MM.1S (cell line): ENCODE results near the gene ZNF154.

Experiments
- DNase-seq: peaks from one replicate; pipeline ENCODE4 v3.0.0-alpha.2; 2015
- H2AFZ ChIP-seq: fragments of 300-600 bp; sonication (generic); 2 replicates; pipeline ENCODE4 v1.6.0; 2016; ENCODE audit warnings: antibody characterized with exemption, low read length
- H3F3A ChIP-seq: fragments of 300-600 bp; sonication (generic); 2 replicates; pipeline ENCODE4 v1.6.1; 2016; ENCODE audit warnings: mild to moderate bottlenecking, antibody characterized with exemption, low read length, moderate library complexity, mixed read lengths; ENCODE audit not compliant: insufficient read depth
- H3K27ac ChIP-seq: fragments of 300-600 bp; sonication (generic); 2 replicates; pipeline ENCODE4 v1.5.1; 2016; ENCODE audit warnings: mild to moderate bottlenecking, low read length
- H3K27me3 ChIP-seq: fragments of 300-600 bp; sonication (generic); replicated peaks from 2 replicates; pipeline ENCODE4 v1.6.0; 2016; ENCODE audit warnings: low read length; ENCODE audit not compliant: insufficient read depth
- H3K36me3 ChIP-seq: fragments of 300-600 bp; sonication (generic); replicated peaks from 2 replicates; pipeline ENCODE4 v1.6.1; 2016; ENCODE audit warnings: mild to moderate bottlenecking, low read length, mixed read lengths; ENCODE audit not compliant: insufficient read depth
- H3K4me1 ChIP-seq: fragments of 300-600 bp; sonication (generic); 2 replicates; pipeline ENCODE4 v1.6.1; 2016; ENCODE audit warnings: low read length, mixed read lengths
- H3K4me2 ChIP-seq: fragments of 300-600 bp; sonication (generic); 2 replicates; pipeline ENCODE4 v1.6.0; 2016; ENCODE audit warnings: low read depth, low read length
- H3K4me3 ChIP-seq: fragments of 300-600 bp; sonication (generic); 2 replicates; pipeline ENCODE4 v1.5.1; 2016; ENCODE audit warnings: low read length, mixed read lengths
- H3K79me2 ChIP-seq: fragments of 300-600 bp; sonication (generic); 2 replicates; pipeline ENCODE4 v1.6.1; 2016; ENCODE audit warnings: mixed run types, low read length, mixed read lengths
- H3K9ac ChIP-seq: fragments of 300-600 bp; sonication (generic); 2 replicates; pipeline ENCODE4 v1.6.1; 2016; ENCODE audit warnings: low read length, mixed read lengths
- H3K9me2 ChIP-seq: fragments of 300-600 bp; sonication (generic); replicated peaks from 2 replicates; pipeline ENCODE4 v1.6.1; 2016; ENCODE audit warnings: mild to moderate bottlenecking, low read length, mixed read lengths; ENCODE audit not compliant: insufficient read depth
- H3K9me3 ChIP-seq: fragments of 300-600 bp; sonication (generic); replicated peaks from 2 replicates; pipeline ENCODE4 v1.6.1; 2016; ENCODE audit warnings: mild to moderate bottlenecking, low read length, mixed read lengths; ENCODE audit not compliant: insufficient read depth
- H4K20me1 ChIP-seq: fragments of 300-600 bp; sonication (generic); 2 replicates; pipeline ENCODE4 v1.6.1; 2016; ENCODE audit warnings: mild to moderate bottlenecking, low read length, moderate library complexity, mixed read lengths; ENCODE audit not compliant: insufficient read depth
- CTCF ChIP-seq: fragments of 300-600 bp; sonication (generic); IDR thresholded peaks from 2 replicates; pipeline ENCODE4 v1.5.1; 2016; ENCODE audit warnings: antibody characterized with exemption, low read length, mixed read lengths
- EZH2 ChIP-seq: fragments of 300-600 bp; sonication (generic); optimal IDR thresholded peaks from 2 replicates; pipeline ENCODE3; 2017; ENCODE audit warnings: low read depth, mild to moderate bottlenecking, antibody characterized with exemption, low read length, mixed read lengths
- EZH2phosphoT487 ChIP-seq: fragments of 300-600 bp; sonication (generic); IDR thresholded peaks from 2 replicates; pipeline ENCODE4 v1.6.1; 2018; ENCODE audit warnings: antibody characterized with exemption, low read length

ZNF154 gene

GRCh38 chr19:57689750-57690149 lies 19.3 kb downstream of the ZNF154 start:
- DNase-seq, result no peak

GRCh38 chr19:57688011-57688763 lies 20.8 kb downstream of the ZNF154 start:
- Histone ChIP-seq H3K4me3 (no peak overlapping the region), H3K27me3 (no peaks in the 10 kb centered on the region), H3K4me1 (no peaks in the 10 kb centered on the region), H3K4me2 (no peak overlapping the region), H3K9me3 (no peaks in the 10 kb centered on the region), H4K20me1 (no peaks in the 10 kb centered on the region), H3K27ac (no peak overlapping the region), H3K9ac (no peak overlapping the region), H3K9me2 (no peaks in the 10 kb centered on the region), H3K36me3 (peaks cover 30% of the 10 kb centered on the region), H3F3A (no peaks in the 10 kb centered on the region; the same call in 1 of the 2 replicates), H2AFZ (no peak overlapping the region), H3K79me2 (peaks cover 21% of the 10 kb centered on the region)
- TF ChIP-seq EZH2phosphoT487, result no peak
- TF ChIP-seq EZH2, result no peak
- no peak for TF ChIP-seq CTCF
- no peak for DNase-seq

More at GRCh38 chr19:57689750-57690149, 19.3 kb downstream of the ZNF154 start:
- peaks cover 28% of the 10 kb centered on the region for H3K36me3 ChIP-seq
- H3K9me2 ChIP-seq, result no peaks in the 10 kb centered on the region
- no peaks in the 10 kb centered on the region for H3K27me3 ChIP-seq
- no peaks in the 10 kb centered on the region for H4K20me1 ChIP-seq
- no peak overlapping the region for H2AFZ ChIP-seq
- no peak overlapping the region for H3K4me3 ChIP-seq
- TF ChIP-seq CTCF (no peak), EZH2 (no peak), EZH2phosphoT487 (no peak)
- no peaks in the 10 kb centered on the region; the same call in 1 of the 2 replicates for H3F3A ChIP-seq
- no peaks in the 10 kb centered on the region for H3K4me1 ChIP-seq
- peaks cover 7% of the 10 kb centered on the region; the same call in 1 of the 2 replicates for H3K79me2 ChIP-seq
- no peak overlapping the region for H3K4me2 ChIP-seq
- no peaks in the 10 kb centered on the region for H3K9me3 ChIP-seq
- no peak overlapping the region for H3K9ac ChIP-seq
- H3K27ac ChIP-seq, result no peak overlapping the region

- Histone ChIP-seq H3K4me3 (no peak overlapping the region), H3F3A (no peaks in the 10 kb centered on the region; the same call in 1 of the 2 replicates), H3K4me1 (0 out of 2 replicates have a peak, but pooled peaks cover 5% of the 10 kb centered on the region), H3K27me3 (no peaks in the 10 kb centered on the region), H4K20me1 (no peaks in the 10 kb centered on the region), H2AFZ (no peak overlapping the region), H3K9me2 (no peaks in the 10 kb centered on the region), H3K27ac (no peak overlapping the region), H3K79me2 (peaks cover 28% of the 10 kb centered on the region), H3K4me2 (no peak overlapping the region), H3K9ac (no peak overlapping the region), H3K36me3 (peaks cover 30% of the 10 kb centered on the region), H3K9me3 (no peaks in the 10 kb centered on the region)
- TF ChIP-seq EZH2 (no peak), CTCF (no peak), EZH2phosphoT487 (no peak)
- no peak for DNase-seq
Observed at GRCh38 chr19:57687363-57688010, 21.5 kb downstream of the ZNF154 start.
